Gastrocnemius medialis (tissue), 4 donors: ENCODE data around the gene OGG1. TPM values are rescaled to one million over a fixed set of nuclear protein-coding genes. Genes with fewer than 3 reads are reported as not detected.

Experiments
- ATAC-seq, 2 donors: fragments of 150-250 bp; one replicate each; pipeline ENCODE4 v1.9.1; 2016
- DNase-seq, 2 donors: peaks; one replicate each; pipeline ENCODE4 v3.0.0-alpha.2; 2019
- H3K27ac ChIP-seq, 4 donors: fragments of 200-600 bp; sonication (generic); 1 replicate in 1 of 4; 2 replicates in 3 of 4; pipeline ENCODE4 v1.5.1; 2016 to 2018; ENCODE audit warnings: mild to moderate bottlenecking in 2 of 4, moderate library complexity in 1 of 4
- H3K27me3 ChIP-seq, 3 donors: fragments of 200-600 bp; sonication (generic) in 2 of 3; 1 replicate in 1 of 3; 2 replicates in 2 of 3; pipeline versions ENCODE4 v1.5.1 to v1.6.0; 2016 to 2019; ENCODE audit warnings: mild to moderate bottlenecking in 1 of 3, moderate library complexity in 1 of 3
- H3K36me3 ChIP-seq, 2 donors: fragments of 200-600 bp; sonication (generic) in 1 of 2; one replicate each; pipeline ENCODE4 v1.5.1; 2017 to 2018
- H3K4me1 ChIP-seq, 2 donors: fragments of 200-600 bp; sonication (generic) in 1 of 2; one replicate each; pipeline ENCODE4 v1.5.1; 2016 to 2017; ENCODE audit warnings: mild to moderate bottlenecking in 2 of 2
- H3K4me3 ChIP-seq, 4 donors: fragments of 200-600 bp; sonication (generic) in 3 of 4; 1 replicate in 1 of 4; 2 replicates in 3 of 4; pipeline ENCODE4 v1.5.1; 2016 to 2019; ENCODE audit warnings: mild to moderate bottlenecking in 2 of 4
- H3K9me3 ChIP-seq, 3 donors: fragments of 200-600 bp; sonication (generic) in 2 of 3; 1 replicate in 1 of 3; 2 replicates in 2 of 3; pipeline ENCODE4 v1.5.1; 2016 to 2019
- CTCF ChIP-seq, 5 experiments: fragments of 450-650 bp in 3 of 5; fragments of 200-600 bp in 2 of 5; sonication (generic) in 2 of 5; IDR thresholded peaks in 4 of 5; conservative IDR thresholded peaks in 1 of 5; 1 replicate in 4 of 5; 2 replicates in 1 of 5; pipeline ENCODE4 v1.5.1; 2016 to 2019; ENCODE audit warnings: antibody characterized with exemption in 5 of 5, mild to moderate bottlenecking in 3 of 5, moderate library complexity in 3 of 5
- POLR2A ChIP-seq, 2 donors: fragments of 450-650 bp; IDR thresholded peaks; one replicate each; pipeline ENCODE4 v1.6.1; 2017; ENCODE audit warnings: antibody characterized with exemption in 2 of 2, mild to moderate bottlenecking in 2 of 2, moderate library complexity in 2 of 2
- in situ Hi-C, 4 donors: fragments of 200-750 bp; cut with MboI; loops; one replicate each; pipeline versions ENCODE4 v1.15.0 to v1.8.0; 2017; ENCODE audit warnings: low sequenced_read_pairs in 4 of 4
- intact Hi-C: fragments of 100-400 bp; cut with DNase I; formaldehyde crosslinking; loops from one replicate; pipeline ENCODE4 v1.15.1; 2023; ENCODE audit warnings: low total_unique reads
- total RNA-seq, 4 donors: library from RNA; depleted of rRNA; stranded (reverse); fragments of >200 nt; gene quantifications; one replicate each; pipeline versions ENCODE4 v1.1.0 to v1.2.3, GENCODE V29; 2016

The OGG1 gene
- total RNA-seq, 4 donors from 2014 or later = 4.1 to 13.3 (median 7.4) TPM

GRCh38 chr3:9781551-9781950 lies 31.8 kb downstream of the OGG1 start:
- intact Hi-C loops = no loop called here
- no peak overlapping the region for H3K4me3 ChIP-seq
- DNase-seq = no peak
- no peak for TF ChIP-seq CTCF (IDR thresholded peaks at IDR 0.05 in 4 of 5, conservative IDR thresholded peaks at IDR 0.05 in 1 of 5)
- no peak for TF ChIP-seq POLR2A (IDR thresholded peaks at IDR 0.05)
- H3K4me1 ChIP-seq = no peaks in the 10 kb centered on the region
- in situ Hi-C loops = no loop called here
- no peak overlapping the region for H3K27ac ChIP-seq
- H3K27me3 ChIP-seq = no peaks in the 10 kb centered on the region
- H3K9me3 ChIP-seq = no peaks in the 10 kb centered on the region
- no peak for ATAC-seq
- peaks cover 0 to 61% of the 10 kb centered on the region in 2 donors for H3K36me3 ChIP-seq

GRCh38 chr3:9781978-9782603 lies 32.3 kb downstream of the OGG1 start:
- DNase-seq = no peak
- H3K36me3 ChIP-seq = peaks cover 0 to 66% of the 10 kb centered on the region in 2 donors
- H3K4me1 ChIP-seq = no peaks in the 10 kb centered on the region
- TF ChIP-seq POLR2A (IDR thresholded peaks at IDR 0.05) (no peak), CTCF (IDR thresholded peaks at IDR 0.05 in 4 of 5, conservative IDR thresholded peaks at IDR 0.05 in 1 of 5) (no peak)
- no peak overlapping the region for H3K27ac ChIP-seq
- in situ Hi-C loops = no loop called here
- H3K27me3 ChIP-seq = no peaks in the 10 kb centered on the region
- H3K9me3 ChIP-seq = no peaks in the 10 kb centered on the region
- no peak overlapping the region for H3K4me3 ChIP-seq
- intact Hi-C loops = no loop called here
- ATAC-seq = no peak

GRCh38 chr3:9782770-9783169 lies 33.0 kb downstream of the OGG1 start:
- DNase-seq (no peak), ATAC-seq (no peak)
- no peaks in the 10 kb centered on the region for H3K4me1 ChIP-seq
- no peak overlapping the region for H3K27ac ChIP-seq
- intact Hi-C loops = no loop called here
- peaks cover 0 to 67% of the 10 kb centered on the region in 2 donors for H3K36me3 ChIP-seq
- H3K9me3 ChIP-seq = no peaks in the 10 kb centered on the region
- H3K27me3 ChIP-seq = no peaks in the 10 kb centered on the region
- H3K4me3 ChIP-seq = no peak overlapping the region
- TF ChIP-seq CTCF (IDR thresholded peaks at IDR 0.05 in 4 of 5, conservative IDR thresholded peaks at IDR 0.05 in 1 of 5) (no peak), POLR2A (IDR thresholded peaks at IDR 0.05) (no peak)
- in situ Hi-C loops = no loop called here

- DNase-seq = no peak
- H3K27ac ChIP-seq = no peak overlapping the region
- in situ Hi-C loops = no loop called here
- intact Hi-C loops = no loop called here
- no peak overlapping the region for H3K4me3 ChIP-seq
- peaks cover 0 to 69% of the 10 kb centered on the region in 2 donors for H3K36me3 ChIP-seq
- no peak for TF ChIP-seq POLR2A (IDR thresholded peaks at IDR 0.05)
- no peak for TF ChIP-seq CTCF (IDR thresholded peaks at IDR 0.05 in 4 of 5, conservative IDR thresholded peaks at IDR 0.05 in 1 of 5)
- no peaks in the 10 kb centered on the region for H3K27me3 ChIP-seq
- H3K4me1 ChIP-seq = no peaks in the 10 kb centered on the region
- ATAC-seq = no peak
- H3K9me3 ChIP-seq = no peaks in the 10 kb centered on the region
Measured at GRCh38 chr3:9783954-9784353, 34.2 kb downstream of the OGG1 start.

- H3K9me3 ChIP-seq = no peaks in the 10 kb centered on the region
- H3K36me3 ChIP-seq = peaks cover 0 to 73% of the 10 kb centered on the region in 2 donors
- no peak for DNase-seq
- in situ Hi-C loops = no loop called here
- no peak for TF ChIP-seq POLR2A (IDR thresholded peaks at IDR 0.05)
- no peak for TF ChIP-seq CTCF (IDR thresholded peaks at IDR 0.05 in 4 of 5, conservative IDR thresholded peaks at IDR 0.05 in 1 of 5)
- ATAC-seq = no peak
- H3K27ac ChIP-seq = no peak overlapping the region
- no peaks in the 10 kb centered on the region for H3K4me1 ChIP-seq
- intact Hi-C loops = no loop called here
- no peak overlapping the region for H3K4me3 ChIP-seq
- H3K27me3 ChIP-seq = no peaks in the 10 kb centered on the region
Measured at GRCh38 chr3:9784965-9785364, 35.2 kb downstream of the OGG1 start.
